SK-N-SH (cell line): Measurements from ENCODE around the gene ZBTB22. TPM values are rescaled to one million over a fixed set of nuclear protein-coding genes. Genes with fewer than 3 reads are reported as not detected.

Source experiments
- CTCF ChIA-PET: fragments of 300-600, 350-600 bp; formaldehyde crosslinking; extraction: SDS; loops from one replicate; lab custom pipeline; 2021; lab: Yijun Ruan, JAX
- POLR2A ChIA-PET: fragments of 350-600 bp; sonication (Branson Sonifier 250); formaldehyde crosslinking; extraction: SDS; loops from one replicate; lab custom pipeline; 2020; ENCODE audit warnings: antibody characterized with exemption, inconsistent platforms; lab: Yijun Ruan, JAX
- DNase-seq: peaks from one replicate; pipeline ENCODE4 v3.0.0; 2012
- H2AFZ ChIP-seq: fragments of 200-600 bp; sonication (generic); 2 replicates; pipeline ENCODE4 v1.8.1; 2016; ENCODE audit warnings: antibody characterized with exemption, mild to moderate bottlenecking, low read depth
- H3F3A ChIP-seq: fragments of 200-600 bp; sonication (generic); replicated peaks from 2 replicates; pipeline ENCODE3; 2016; ENCODE audit warnings: antibody characterized with exemption, mild to moderate bottlenecking; ENCODE audit not compliant: insufficient read depth
- H3K27ac ChIP-seq, 2 experiments: fragments of 200-500 bp in 1 of 2; fragments of 200-600 bp in 1 of 2; sonication (Bioruptor generic) in 1 of 2; sonication (generic), shearing (Covaris generic) in 1 of 2; 2 replicates each; pipeline versions ENCODE4 v1.5.1 to v1.6.1; 2014 to 2016; ENCODE audit warnings: low read depth in 2 of 2, inconsistent platforms in 1 of 2, low read length in 1 of 2, mild to moderate bottlenecking in 1 of 2, mixed read lengths in 1 of 2
- H3K27me3 ChIP-seq: fragments of 200-600 bp; sonication (generic), shearing (Covaris generic); 2 replicates; pipeline ENCODE4 v1.6.1; 2016; ENCODE audit warnings: mixed run types; ENCODE audit not compliant: insufficient read depth
- H3K36me3 ChIP-seq, 2 experiments: fragments of 200-500 bp in 1 of 2; fragments of 200-600 bp in 1 of 2; sonication (Bioruptor generic) in 1 of 2; sonication (generic) in 1 of 2; replicated peaks in 1 of 2; 2 replicates each; pipeline versions ENCODE3 to v1.5.1; 2014 to 2016; ENCODE audit warnings: low read length in 1 of 2, mild to moderate bottlenecking in 1 of 2; ENCODE audit not compliant: insufficient read depth in 2 of 2, control insufficient read depth in 1 of 2
- H3K4me1 ChIP-seq, 2 experiments: fragments of 200-500 bp in 1 of 2; fragments of 200-600 bp in 1 of 2; sonication (Bioruptor generic) in 1 of 2; sonication (generic), shearing (Covaris generic) in 1 of 2; 2 replicates each; pipeline versions ENCODE4 v1.5.1 to v1.6.1; 2014 to 2016; ENCODE audit warnings: low read depth in 1 of 2, low read length in 1 of 2, mixed run types in 1 of 2; ENCODE audit not compliant: insufficient read depth in 2 of 2, control insufficient read depth in 1 of 2
- H3K4me2 ChIP-seq: fragments of 200-600 bp; sonication (generic), shearing (Covaris generic); 2 replicates; pipeline ENCODE4 v1.6.1; 2017; ENCODE audit warnings: mixed run types
- H3K4me3 ChIP-seq, 2 experiments: fragments of 200-500 bp in 1 of 2; fragments of 200-600 bp in 1 of 2; sonication (Bioruptor generic) in 1 of 2; sonication (generic), shearing (Covaris generic) in 1 of 2; 2 replicates each; pipeline versions ENCODE4 v1.5.1 to v1.8.1; 2014 to 2016; ENCODE audit warnings: low read depth in 2 of 2, inconsistent platforms in 1 of 2, low read length in 1 of 2, mild to moderate bottlenecking in 1 of 2, mixed read lengths in 1 of 2, moderate library complexity in 1 of 2
- H3K79me2 ChIP-seq: fragments of 200-600 bp; sonication (generic); 2 replicates; pipeline ENCODE4 v1.8.1; 2017; ENCODE audit warnings: mild to moderate bottlenecking; ENCODE audit not compliant: insufficient read depth
- H3K9ac ChIP-seq: fragments of 200-600 bp; sonication (generic); 2 replicates; pipeline ENCODE4 v1.6.1; 2017; ENCODE audit warnings: mixed run types
- H3K9me2 ChIP-seq: fragments of 200-600 bp; sonication (generic); 2 replicates; pipeline ENCODE4 v1.6.1; 2017; ENCODE audit warnings: mixed run types
- H3K9me3 ChIP-seq: fragments of 200-600 bp; sonication (generic); 2 replicates; pipeline ENCODE4 v1.6.1; 2017; ENCODE audit warnings: mixed run types, mild to moderate bottlenecking, moderate library complexity
- H4K20me1 ChIP-seq: fragments of 200-600 bp; sonication (generic); 2 replicates; pipeline ENCODE4 v1.6.1; 2017; ENCODE audit warnings: mild to moderate bottlenecking, mixed run types; ENCODE audit not compliant: insufficient read depth
- MXI1 ChIP-seq: IDR thresholded peaks from 2 replicates; pipeline ENCODE4 v1.6.1; 2012; ENCODE audit warnings: mild to moderate bottlenecking, low read depth, low read length, improper control_type of control experiment
- POLR2AphosphoS5 ChIP-seq: IDR thresholded peaks from 2 replicates; pipeline ENCODE4 v1.6.1; 2012; ENCODE audit warnings: low read depth, low read length
- RAD21 ChIP-seq: IDR thresholded peaks from 2 replicates; pipeline ENCODE4 v1.6.1; 2012; ENCODE audit warnings: mild to moderate bottlenecking, low read length
- RFX5 ChIP-seq: IDR thresholded peaks from 2 replicates; pipeline ENCODE4 v1.6.1; 2012; ENCODE audit warnings: mild to moderate bottlenecking, improper control_type of control experiment, low read length
- RXRA ChIP-seq: IDR thresholded peaks from 2 replicates; pipeline ENCODE4 v1.4.0; 2012; ENCODE audit warnings: low read depth, mild to moderate bottlenecking, borderline replicate concordance
- SIN3A ChIP-seq: IDR thresholded peaks from 2 replicates; pipeline ENCODE4 v1.6.1; 2012; ENCODE audit warnings: low read depth, mild to moderate bottlenecking, low read length, moderate library complexity, borderline replicate concordance
- TCF12 ChIP-seq: IDR thresholded peaks from 2 replicates; pipeline ENCODE4 v1.4.0; 2012
- WGBS: methylation state at CpG from one replicate; pipeline ENCODE4 v1.1.6; 2017; ENCODE audit warnings: low lambda C conversion rate; 5-methylcytosine and 5-hydroxymethylcytosine counted together
- polyA plus RNA-seq, 3 experiments: library from polyadenylated mRNA; depleted of rRNA; stranded (reverse); fragments of >200 nt; gene quantifications; 2 replicates each; pipeline ENCODE4 v1.2.3, GENCODE V29; 2012
- TF ChIP-seq, protein P1 (sequence below): IDR thresholded peaks from 2 replicates; pipeline ENCODE4 v1.4.0; 2012; ENCODE audit warnings: low read depth, borderline replicate concordance
- TF ChIP-seq, protein P2 (sequence below): IDR thresholded peaks from 2 replicates; pipeline ENCODE4; 2012
- TF ChIP-seq, protein P3 (sequence below): fragments of 200-600 bp; sonication (generic); IDR thresholded peaks from 2 replicates; pipeline ENCODE4 v1.6.1; 2017; ENCODE audit warnings: antibody characterized with exemption, mild to moderate bottlenecking, moderate library complexity

The ZBTB22 gene
- polyA plus RNA-seq, 1 of the 3 experiments (the other 2 are of a cell fraction): 19.5 TPM

DNA sequence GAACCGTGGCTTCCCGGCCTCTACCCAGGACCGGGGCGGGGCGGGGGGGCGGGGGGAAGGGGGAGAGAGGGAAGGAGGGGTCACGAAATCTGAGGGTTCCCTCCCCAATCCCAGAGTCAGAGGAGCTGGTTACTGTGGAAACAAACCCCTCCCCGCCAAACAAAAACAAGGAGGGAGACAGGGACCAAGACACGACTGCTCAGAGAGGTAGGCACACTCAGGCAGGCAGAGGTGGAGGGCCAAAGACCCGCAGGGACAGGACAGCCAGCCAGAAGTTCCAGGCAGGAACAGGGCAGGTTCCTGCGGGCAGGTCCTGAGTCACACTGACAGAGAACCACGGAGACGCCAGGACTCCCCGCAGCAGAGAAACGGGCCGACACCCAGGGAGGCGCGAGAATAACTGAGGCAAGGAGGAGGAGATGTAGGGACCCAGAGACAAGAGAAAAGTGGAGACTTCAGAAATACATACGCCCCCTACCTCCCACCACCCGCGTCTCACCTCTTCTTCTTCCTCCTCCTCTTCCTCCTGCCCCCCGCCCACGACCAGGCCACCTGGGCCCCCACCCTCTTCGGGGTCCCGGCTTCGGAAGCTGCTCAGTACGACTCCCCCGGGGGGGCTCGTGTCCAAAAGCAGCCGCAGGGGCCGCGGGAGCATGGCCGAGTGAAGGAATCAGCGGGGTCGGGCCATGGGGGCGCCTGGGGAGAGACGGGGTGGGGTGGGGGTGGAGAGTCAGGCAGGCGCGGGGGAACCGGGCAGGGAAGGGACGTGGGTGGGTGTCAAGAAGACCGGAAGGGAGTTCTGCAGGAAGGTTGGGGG, 19.4 kb downstream of the ZBTB22 start:
- peak overlapping the region; percentile 99 for H3K27ac ChIP-seq
- H3K9me2 ChIP-seq: no peaks in the 10 kb centered on the region

DNA sequence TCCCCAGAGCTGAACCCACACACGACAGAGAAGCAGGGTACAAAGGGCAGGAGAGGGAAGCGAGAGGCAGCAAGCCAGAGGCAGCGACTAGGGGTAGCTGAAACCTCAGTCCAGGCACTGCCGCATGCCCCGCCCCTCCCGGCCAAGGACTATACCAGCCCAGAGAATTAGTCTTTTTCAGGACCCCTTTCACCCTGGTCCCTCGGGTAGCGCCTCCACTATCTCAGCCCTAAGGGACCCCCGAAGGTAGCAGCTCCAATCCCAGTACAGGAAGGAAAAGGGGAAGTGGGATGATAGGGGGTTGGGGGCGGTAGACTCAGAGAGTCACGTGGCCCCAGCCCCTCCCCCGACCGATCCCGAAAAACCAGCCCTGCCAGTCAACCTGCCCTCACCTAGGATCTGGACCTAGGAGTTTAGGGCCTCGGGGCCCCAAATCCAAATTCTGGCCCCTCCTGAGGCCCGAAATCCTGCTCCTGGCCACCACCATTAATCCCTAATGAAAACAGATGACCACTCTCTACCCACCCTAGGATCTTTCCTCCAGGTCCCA, 20.1 kb downstream of the ZBTB22 start:
- Histone ChIP-seq H3K79me2 (peaks cover 36% of the 10 kb centered on the region), H2AFZ (no peak overlapping the region), H3F3A (peaks cover 22% of the 10 kb centered on the region), H3K9me2 (no peaks in the 10 kb centered on the region), H3K4me1 (peaks cover 4 to 13% of the 10 kb centered on the region in 2 experiments; a peak in 1 of 4 replicates), H3K9ac (peak overlapping the region; percentile 94), H3K4me2 (peak overlapping the region; percentile 94), H3K4me3 (peak overlapping the region; percentile 84 to 89), H3K36me3 (peaks cover 12 to 31% of the 10 kb centered on the region in 2 experiments), H4K20me1 (peaks cover 11% of the 10 kb centered on the region; the same call in 1 of the 2 replicates), H3K27me3 (no peaks in the 10 kb centered on the region), H3K9me3 (no peaks in the 10 kb centered on the region), H3K27ac (peak overlapping the region; percentile 48 to 99; a peak in 3 of 4 replicates)
- 29% methylated on average over 8 of the region's 16 CpGs for WGBS
- DNase-seq: peak; percentile 69
- ChIA-PET POLR2A (interaction anchor here (1.6 to 3.3 kb wide), 2 partner anchors 21 to 25 kb away, joined by 4 to 26 read pairs; partner anchors contain the start of genes B3GALT4, RPS18 and VPS52), CTCF (interaction anchor here (0.9 to 3.9 kb wide), 6 partner anchors 15 to 128 kb away, joined by 3 to 19 read pairs (median 4); partner anchors contain the start of gene B3GALT4)
- TF ChIP-seq MXI1 (peak; percentile 32; the same call in 1 of the 2 replicates), RAD21 (no peak)
- TF ChIP-seq, protein P1, sequence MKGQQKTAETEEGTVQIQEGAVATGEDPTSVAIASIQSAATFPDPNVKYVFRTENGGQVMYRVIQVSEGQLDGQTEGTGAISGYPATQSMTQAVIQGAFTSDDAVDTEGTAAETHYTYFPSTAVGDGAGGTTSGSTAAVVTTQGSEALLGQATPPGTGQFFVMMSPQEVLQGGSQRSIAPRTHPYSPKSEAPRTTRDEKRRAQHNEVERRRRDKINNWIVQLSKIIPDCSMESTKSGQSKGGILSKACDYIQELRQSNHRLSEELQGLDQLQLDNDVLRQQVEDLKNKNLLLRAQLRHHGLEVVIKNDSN: peak; percentile 88
- TF ChIP-seq, protein P2, sequence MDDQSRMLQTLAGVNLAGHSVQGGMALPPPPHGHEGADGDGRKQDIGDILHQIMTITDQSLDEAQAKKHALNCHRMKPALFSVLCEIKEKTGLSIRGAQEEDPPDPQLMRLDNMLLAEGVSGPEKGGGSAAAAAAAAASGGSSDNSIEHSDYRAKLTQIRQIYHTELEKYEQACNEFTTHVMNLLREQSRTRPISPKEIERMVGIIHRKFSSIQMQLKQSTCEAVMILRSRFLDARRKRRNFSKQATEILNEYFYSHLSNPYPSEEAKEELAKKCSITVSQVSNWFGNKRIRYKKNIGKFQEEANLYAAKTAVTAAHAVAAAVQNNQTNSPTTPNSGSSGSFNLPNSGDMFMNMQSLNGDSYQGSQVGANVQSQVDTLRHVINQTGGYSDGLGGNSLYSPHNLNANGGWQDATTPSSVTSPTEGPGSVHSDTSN: peak; percentile 32; the same call in 1 of the 2 replicates

More for the DNA sequence above, 19.4 kb downstream of the ZBTB22 start:
- TF ChIP-seq TCF12 (no peak), RXRA (no peak), RFX5 (no peak), MXI1 (no peak; the same call in none of the 2 replicates), POLR2AphosphoS5 (peak; percentile 68), SIN3A (0 out of 2 replicates have a peak, but pooled peaks have one; percentile 50)
- TF ChIP-seq, protein P1: no peak
- TF ChIP-seq, protein P3, sequence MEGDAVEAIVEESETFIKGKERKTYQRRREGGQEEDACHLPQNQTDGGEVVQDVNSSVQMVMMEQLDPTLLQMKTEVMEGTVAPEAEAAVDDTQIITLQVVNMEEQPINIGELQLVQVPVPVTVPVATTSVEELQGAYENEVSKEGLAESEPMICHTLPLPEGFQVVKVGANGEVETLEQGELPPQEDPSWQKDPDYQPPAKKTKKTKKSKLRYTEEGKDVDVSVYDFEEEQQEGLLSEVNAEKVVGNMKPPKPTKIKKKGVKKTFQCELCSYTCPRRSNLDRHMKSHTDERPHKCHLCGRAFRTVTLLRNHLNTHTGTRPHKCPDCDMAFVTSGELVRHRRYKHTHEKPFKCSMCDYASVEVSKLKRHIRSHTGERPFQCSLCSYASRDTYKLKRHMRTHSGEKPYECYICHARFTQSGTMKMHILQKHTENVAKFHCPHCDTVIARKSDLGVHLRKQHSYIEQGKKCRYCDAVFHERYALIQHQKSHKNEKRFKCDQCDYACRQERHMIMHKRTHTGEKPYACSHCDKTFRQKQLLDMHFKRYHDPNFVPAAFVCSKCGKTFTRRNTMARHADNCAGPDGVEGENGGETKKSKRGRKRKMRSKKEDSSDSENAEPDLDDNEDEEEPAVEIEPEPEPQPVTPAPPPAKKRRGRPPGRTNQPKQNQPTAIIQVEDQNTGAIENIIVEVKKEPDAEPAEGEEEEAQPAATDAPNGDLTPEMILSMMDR: peak; percentile 15; the same call in 1 of the 2 replicates
- WGBS: 2% methylated on average over 35 of the region's 42 CpGs
- no peaks in the 10 kb centered on the region for H3K27me3 ChIP-seq
- H3K4me3 ChIP-seq: peak overlapping the region; percentile 84 to 89
- peaks cover 11% of the 10 kb centered on the region; the same call in 1 of the 2 replicates for H4K20me1 ChIP-seq
- DNase-seq: peak; percentile 83
- H3K9me3 ChIP-seq: no peaks in the 10 kb centered on the region
- peaks cover 22% of the 10 kb centered on the region for H3F3A ChIP-seq
- no peak overlapping the region for H2AFZ ChIP-seq
- peak overlapping the region; percentile 94 for H3K9ac ChIP-seq
- CTCF ChIA-PET: interaction anchor here (1.0 to 3.9 kb wide), 11 partner anchors 9 to 124 kb away, joined by 3 to 30 read pairs (median 7); partner anchors contain the start of genes B3GALT4, PFDN6, RPS18 and TAPBP
- H3K79me2 ChIP-seq: peaks cover 43% of the 10 kb centered on the region
- peaks cover 4 to 13% of the 10 kb centered on the region in 2 experiments; a peak in 1 of 4 replicates for H3K4me1 ChIP-seq
- H3K4me2 ChIP-seq: peak overlapping the region; percentile 94
- peaks cover 11 to 26% of the 10 kb centered on the region in 2 experiments for H3K36me3 ChIP-seq
- POLR2A ChIA-PET: interaction anchor here (1.5 to 3.3 kb wide), 4 partner anchors 9 to 47 kb away, joined by 4 to 30 read pairs (median 15); partner anchors contain the start of genes B3GALT4, PFDN6, RPS18 and VPS52
